HepG2 (cell line): ENCODE data around the gene MGAT2. TPM values are rescaled to one million over a fixed set of nuclear protein-coding genes. Genes with fewer than 3 reads are reported as not detected.
A peak's percentile ranks its signal among the peaks of the same experiment; 100 is the strongest.

Experiments used
- ATAC-seq: fragments of 200-7000 bp; cut with Tn5 transposase; 3 replicates; pipeline ENCODE4 v1.9.1; 2020; ENCODE audit warnings: mild to moderate bottlenecking, moderate library complexity
- BruUV-seq: library from RNA; stranded (reverse); fragments of 400-500 nt; replicated peaks from 2 replicates; lab custom pipeline; 2021; lab: Mats Ljungman, UMichigan
- CTCF ChIA-PET: fragments of 300-600 bp; formaldehyde crosslinking; extraction: SDS; loops from one replicate; lab custom pipeline; 2021; ENCODE audit warnings: low total read pairs, inconsistent platforms, low intra/inter-chr PET ratio; lab: Yijun Ruan, JAX
- POLR2A ChIA-PET: fragments of 350-600 bp; sonication (Branson Sonifier 250); formaldehyde crosslinking; loops from one replicate; lab custom pipeline; 2020; ENCODE audit warnings: antibody characterized with exemption, inconsistent platforms; lab: Yijun Ruan, JAX
- DNase-seq: peaks from one replicate; pipeline ENCODE4 v3.0.0-alpha.2; 2015; ENCODE audit warnings: low spot score
- FAIRE-seq: peaks from 3 replicates; lab custom pipeline; 2011; peaks lifted over from hg19 to GRCh38; lab: Jason Lieb, UNC
- H2AFZ ChIP-seq: one replicate; pipeline ENCODE4 v1.6.1; 2011; ENCODE audit warnings: low read length, inconsistent platforms
- H3K27ac ChIP-seq: fragments of 300-600 bp; 3 replicates; pipeline ENCODE4 v1.8.0; 2011; ENCODE audit warnings: mixed run types, mild to moderate bottlenecking, mixed read lengths, low read length, inconsistent platforms; ENCODE audit not compliant: insufficient read depth; ENCODE audit errors: extremely low read length
- H3K27me3 ChIP-seq, 2 experiments: fragments of 200-600 bp in 1 of 2; 2 replicates in 1 of 2; 3 replicates in 1 of 2; pipeline versions ENCODE4 v1.6.0 to v1.8.0; 2011; ENCODE audit warnings: low read length in 2 of 2, mild to moderate bottlenecking in 2 of 2, moderate library complexity in 2 of 2, inconsistent platforms in 1 of 2; ENCODE audit not compliant: insufficient read depth in 2 of 2, control insufficient read depth in 1 of 2
- H3K36me3 ChIP-seq, 2 experiments: fragments of 200-600 bp in 1 of 2; replicated peaks in 1 of 2; 2 replicates in 1 of 2; 3 replicates in 1 of 2; pipeline versions ENCODE4 v1.5.1 to v1.8.0; 2011; ENCODE audit warnings: low read length in 2 of 2, inconsistent platforms in 1 of 2; ENCODE audit not compliant: insufficient read depth in 2 of 2, control insufficient read depth in 1 of 2
- H3K4me1 ChIP-seq: 2 replicates; pipeline ENCODE4 v1.5.1; 2012; ENCODE audit warnings: low read length, inconsistent platforms; ENCODE audit not compliant: insufficient read depth
- H3K4me2 ChIP-seq: 2 replicates; pipeline ENCODE4 v1.6.0; 2011; ENCODE audit warnings: low read depth, low read length, inconsistent platforms
- H3K4me3 ChIP-seq, 3 experiments: fragments of 200-600 bp in 1 of 3; sonication (generic), shearing (Covaris generic) in 1 of 3; replicated peaks in 1 of 3; 2 replicates each; pipeline ENCODE4 v1.5.1; 2011 to 2016; ENCODE audit warnings: low read length in 3 of 3, inconsistent platforms in 2 of 3, low read depth in 2 of 3, mild to moderate bottlenecking in 2 of 3, control low read depth in 1 of 3, mixed read lengths in 1 of 3; ENCODE audit not compliant: insufficient read depth in 1 of 3
- H3K79me2 ChIP-seq: one replicate; pipeline ENCODE4 v1.6.1; 2011; ENCODE audit warnings: low read length, inconsistent platforms; ENCODE audit not compliant: insufficient read depth
- H3K9ac ChIP-seq: 2 replicates; pipeline ENCODE4 v1.6.0; 2011; ENCODE audit warnings: mild to moderate bottlenecking, low read depth, low read length, inconsistent platforms; ENCODE audit not compliant: insufficient read depth
- H3K9me3 ChIP-seq: 2 replicates; pipeline ENCODE4 v1.5.1; 2012; ENCODE audit warnings: mild to moderate bottlenecking, low read length
- H4K20me1 ChIP-seq: 2 replicates; pipeline ENCODE4 v1.6.0; 2011; ENCODE audit warnings: inconsistent platforms, mild to moderate bottlenecking, low read length, moderate library complexity; ENCODE audit not compliant: insufficient read depth
- CREB1 ChIP-seq, 2 experiments: fragments of 450-650 bp in 1 of 2; IDR thresholded peaks; 2 replicates each; pipeline ENCODE4 v1.6.1; 2016 to 2017; ENCODE audit warnings: control low read depth in 1 of 2, mild to moderate bottlenecking in 1 of 2, missing compliant biosample characterization in 1 of 2, missing genetic modification characterization in 1 of 2
- GLI4 ChIP-seq: sonication (generic); formaldehyde crosslinking; IDR thresholded peaks from 2 replicates; pipeline ENCODE4 v1.5.1; 2020; ENCODE audit warnings: missing genetic modification reagents, mild to moderate bottlenecking, moderate library complexity, borderline replicate concordance
- GPBP1L1 ChIP-seq: sonication (generic); formaldehyde crosslinking; IDR thresholded peaks from 2 replicates; pipeline ENCODE4 v1.5.0; 2020; ENCODE audit warnings: mild to moderate bottlenecking, missing genetic modification reagents
- HINFP ChIP-seq: sonication (generic); formaldehyde crosslinking; IDR thresholded peaks from 2 replicates; pipeline ENCODE4 v1.4.0; 2020; ENCODE audit warnings: low read depth, mild to moderate bottlenecking, missing genetic modification reagents
- NFYC ChIP-seq: IDR thresholded peaks from 2 replicates; pipeline ENCODE4 v1.6.1; 2016; ENCODE audit warnings: missing genetic modification reagents, missing compliant biosample characterization
- SMARCE1 ChIP-seq: fragments of 450-650 bp; IDR thresholded peaks from 2 replicates; pipeline ENCODE4 v1.6.1; 2017; ENCODE audit warnings: borderline replicate concordance
- ZNF160 ChIP-seq: sonication (generic); formaldehyde crosslinking; IDR thresholded peaks from 2 replicates; pipeline ENCODE4 v1.8.0; 2022; ENCODE audit warnings: mild to moderate bottlenecking, inconsistent platforms, missing genetic modification reagents
- ZNF232 ChIP-seq: sonication (generic); formaldehyde crosslinking; IDR thresholded peaks from 2 replicates; pipeline ENCODE4 v1.4.0; 2020; ENCODE audit warnings: missing genetic modification reagents, borderline replicate concordance
- ZNF276 ChIP-seq: sonication (generic); formaldehyde crosslinking; IDR thresholded peaks from 2 replicates; pipeline ENCODE4 v1.4.0; 2020; ENCODE audit warnings: mild to moderate bottlenecking, low read depth, missing genetic modification reagents
- ZNF501 ChIP-seq: sonication (generic); formaldehyde crosslinking; IDR thresholded peaks from 2 replicates; pipeline ENCODE4 v1.5.1; 2020; ENCODE audit warnings: mild to moderate bottlenecking, moderate library complexity, missing genetic modification reagents
- ZNF639 ChIP-seq: conservative IDR thresholded peaks from 2 replicates; pipeline ENCODE4 v1.6.1; 2018; ENCODE audit warnings: missing genetic modification reagents
- ZNF740 ChIP-seq: sonication (generic); formaldehyde crosslinking; IDR thresholded peaks from 2 replicates; pipeline ENCODE4 v1.4.0; 2020; ENCODE audit warnings: missing genetic modification reagents
- WGBS: methylation state at CpG from one replicate; pipeline ENCODE4 v1.1.6; 2017; ENCODE audit warnings: low lambda C conversion rate; 5-methylcytosine and 5-hydroxymethylcytosine counted together
- in situ Hi-C: cut with HindIII; loops from 2 replicates; pipeline ENCODE4 v1.10.0; 2017; ENCODE audit warnings: low pct_unique_long_range_greater_than_20kb; ENCODE audit not compliant: extremely low pct_ligation_motif_present
- intact Hi-C: fragments of 100-400 bp; cut with micrococcal nuclease; formaldehyde crosslinking; loops from one replicate; pipeline ENCODE4 v1.10.0; 2022; ENCODE audit not compliant: unreplicated experiment
- polyA plus RNA-seq, 8 experiments: library from polyadenylated mRNA; depleted of rRNA in 3 of 8; stranded (reverse) in 7 of 8; unstranded in 1 of 8; fragments of >200 nt; fragmentation: Illumina TruSeq in 4 of 8; extraction: Trizol in 4 of 8; gene quantifications; 2 replicates each; pipeline versions ENCODE4 v1.2.1 to v1.2.3, GENCODE V29; 2011 to 2016; ENCODE audit warnings: low read depth in 4 of 8, missing spikeins in 1 of 8, mixed read lengths in 1 of 8; ENCODE audit not compliant: insufficient read depth in 1 of 8
- total RNA-seq, 5 experiments: library from RNA; depleted of rRNA; stranded (reverse); fragments of >200 nt; fragmentation: Illumina TruSeq; extraction: Trizol; gene quantifications; 2 replicates each; pipeline ENCODE4 v1.2.3, GENCODE V29; 2016; ENCODE audit warnings: low read depth in 1 of 5

MGAT2 gene
- total and polyA plus RNA-seq, 2 of the 13 experiments (the other 11 are each of a cell fraction or from before 2014, with no cell fraction given) = 12.9 to 51.9 TPM

- Histone ChIP-seq H3K27me3 (no peaks in the 10 kb centered on the region; a peak in 1 of 5 replicates), H3K27ac (peak overlapping the region; percentile 93), H3K79me2 (peaks cover 72% of the 10 kb centered on the region), H3K9me3 (no peaks in the 10 kb centered on the region), H3K4me3 (peak overlapping the region; percentile 87 to 99 (median 96)), H2AFZ (no peak overlapping the region), H3K4me1 (peaks cover 54% of the 10 kb centered on the region), H3K36me3 (peaks cover 1 to 8% of the 10 kb centered on the region in 2 experiments; a peak in 3 of 5 replicates), H3K9ac (peak overlapping the region; percentile 94), H4K20me1 (0 out of 2 replicates have a peak, but pooled peaks cover 6% of the 10 kb centered on the region), H3K4me2 (peak overlapping the region; percentile 82)
- DNase-seq (peak; percentile 89), FAIRE-seq (no peak), ATAC-seq (peak; percentile 85)
- CTCF ChIA-PET = interaction anchor here (1.1 to 2.6 kb wide), 4 partner anchors 14 to 196 kb away, joined by 3 to 11 read pairs (median 4); partner anchors contain the start of genes MGAT2, RPL36AL and RPS29
- BruUV-seq = no TSS peak
- intact Hi-C loops = loop anchor here (1.0 kb wide), 4 partner anchors 87 to 218 kb away; partner anchors contain the start of genes KLHDC2 and NEMF
- 0% methylated on average over 7 of the region's 101 CpGs for WGBS
- in situ Hi-C loops = loop anchor here (5.0 to 10.0 kb wide), 2 partner anchors 133 to 201 kb away; partner anchors contain the start of gene KLHDC2
- POLR2A ChIA-PET = interaction anchor here (0.6 to 4.0 kb wide), 23 partner anchors 8 to 370 kb away, joined by 3 to 76 read pairs (median 4); partner anchors contain the start of genes KLHDC1, KLHDC2, LRR1 and MGAT2
- TF ChIP-seq GLI4 (CRISPR knock-in tag) (0 out of 2 replicates have a peak, but pooled peaks have one; percentile 25), HINFP (CRISPR knock-in tag) (peak; percentile 25; the same call in 1 of the 2 replicates), ZNF501 (CRISPR knock-in tag) (no peak), ZNF276 (peak; percentile 45), ZNF232 (no peak), ZNF160 (CRISPR knock-in tag) (no peak), ZNF740 (no peak; the same call in none of the 2 replicates), SMARCE1 (no peak), GPBP1L1 (no peak), ZNF639 (peak; percentile 85), CREB1 (IDR thresholded peaks at IDR 0.05) (no peak; the same call in 1 of the 2 replicates), CREB1 (CRISPR knock-in tag; IDR thresholded peaks at IDR 0.05) (no peak), NFYC (CRISPR knock-in tag) (no peak; the same call in 1 of the 2 replicates)
Observed at GRCh38 chr14:49633640-49634546, 13.3 kb downstream of the MGAT2 start.
